ENCODE measurements around the gene LRMDA.

Gene LRMDA

DNA sequence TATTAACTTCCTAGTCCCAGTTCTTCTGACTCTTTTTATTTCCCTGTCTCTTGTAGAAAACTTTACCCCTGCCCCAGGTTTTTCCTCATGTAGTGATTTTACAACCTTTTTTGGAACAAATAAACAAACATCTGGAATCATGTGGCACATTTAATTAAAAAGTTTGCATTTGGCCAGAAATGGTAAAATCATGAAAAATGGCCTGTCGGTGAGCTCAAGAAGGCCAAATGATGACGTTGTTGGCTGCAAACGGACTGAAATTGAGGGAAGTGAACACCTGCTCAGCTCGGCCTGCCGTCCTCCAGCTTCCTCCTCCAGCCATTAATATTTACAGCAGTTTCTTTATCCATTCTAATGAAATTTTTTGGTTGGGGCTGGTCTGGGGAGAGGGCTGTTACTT, 902.8 kb downstream of the LRMDA start:
- no peak for DNase-seq (ENCODE audit: low read depth in 2 of 2)

DNA sequence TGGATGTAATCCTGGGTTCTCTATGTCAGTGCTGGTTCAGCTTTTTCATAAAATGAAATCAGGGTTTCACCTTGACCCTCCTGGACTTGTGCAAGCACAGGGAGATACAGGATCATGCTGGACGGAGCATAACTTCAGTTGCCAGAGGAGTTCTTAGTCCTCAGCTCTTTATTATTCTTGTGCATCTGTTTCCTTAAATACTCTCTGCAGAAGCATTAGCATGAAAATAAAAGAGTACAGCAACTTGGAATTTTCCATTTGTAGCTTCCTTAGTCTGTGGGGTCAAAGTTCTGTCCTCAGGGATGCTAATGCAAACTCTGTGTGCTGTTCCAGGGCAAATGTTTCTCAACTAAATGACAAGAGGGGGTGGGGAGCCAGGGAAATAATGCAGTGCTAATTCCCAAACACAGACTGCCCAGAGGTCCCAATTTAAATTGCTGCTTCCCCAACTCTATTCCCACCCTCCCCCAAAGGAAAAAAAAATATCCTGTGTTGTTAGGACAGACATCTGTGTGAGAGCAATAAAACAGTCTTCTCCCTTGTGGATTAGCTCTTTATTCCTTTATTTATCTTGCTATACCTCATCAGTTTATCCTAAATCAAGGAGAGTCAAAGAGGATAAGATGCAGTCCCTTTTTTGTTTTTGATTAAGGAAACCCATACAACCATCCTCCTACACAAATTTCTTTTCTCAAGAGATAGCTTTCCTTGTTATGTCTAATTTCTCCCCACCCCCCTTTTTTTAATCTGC, 905.0 kb downstream of the LRMDA start:
- DNase-seq (ENCODE audit: low read depth in 2 of 2) = no peak

DNA sequence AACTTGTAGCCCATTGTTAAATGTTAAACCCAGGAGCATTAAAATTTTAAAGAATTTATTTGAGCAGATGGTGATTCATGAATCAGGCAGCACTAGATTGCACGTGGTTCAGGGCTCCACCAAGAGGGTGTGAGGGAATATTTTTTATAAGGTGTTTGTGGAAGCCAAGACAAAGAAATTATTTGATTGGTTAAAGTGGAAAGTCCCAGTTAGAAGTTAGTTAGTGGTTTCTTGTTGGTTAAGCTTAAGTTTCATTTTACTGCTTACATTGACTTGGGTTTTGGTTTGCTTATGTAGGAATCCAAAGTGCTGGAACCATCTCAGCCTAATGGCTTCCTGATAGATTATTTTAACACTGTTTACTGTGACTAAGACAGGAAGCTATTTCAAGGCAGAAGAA, 906.2 kb downstream of the LRMDA start:
- no peak for DNase-seq (ENCODE audit: low read depth in 2 of 2)

DNA sequence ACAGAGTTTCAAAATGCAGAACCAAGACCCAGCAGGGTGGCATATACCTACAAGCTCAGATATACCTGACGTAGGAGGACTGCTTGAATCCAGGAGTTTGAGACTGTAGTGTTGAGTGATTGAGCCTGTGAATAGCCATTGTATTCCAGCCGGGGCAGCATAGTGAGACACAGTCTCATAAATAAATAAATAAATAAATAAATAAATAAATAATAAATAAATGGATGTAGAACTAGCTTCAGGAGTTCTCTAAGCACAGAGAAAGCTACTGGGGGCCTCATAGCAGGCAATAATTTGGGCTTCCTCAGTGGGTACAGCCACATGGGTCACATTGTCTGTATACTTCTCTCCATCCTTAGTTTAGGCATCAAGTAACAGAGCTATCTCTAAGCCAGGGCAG, 906.8 kb downstream of the LRMDA start:
- DNase-seq (ENCODE audit: low read depth in 2 of 2) = no peak

DNA sequence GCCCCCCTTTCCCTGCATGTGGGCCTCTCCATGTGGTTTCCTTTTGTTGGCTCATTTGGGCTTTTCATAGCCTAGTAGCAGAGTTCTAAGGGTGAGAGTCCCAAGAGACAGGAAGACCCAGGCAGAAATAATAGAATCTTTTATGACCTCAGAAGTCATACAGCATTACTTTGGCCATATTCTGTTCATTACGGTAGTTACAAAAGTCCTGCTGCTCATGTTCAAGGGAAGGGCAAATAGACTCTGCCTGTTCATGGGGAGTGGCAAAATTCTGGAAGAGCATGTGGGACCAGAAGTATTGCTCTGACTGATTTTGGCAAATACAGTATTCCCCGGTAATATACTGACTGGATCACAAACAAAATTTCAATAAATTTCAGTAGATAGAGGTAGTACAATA, 910.3 kb downstream of the LRMDA start:
- no peak for DNase-seq (ENCODE audit: low read depth in 2 of 2)

DNA sequence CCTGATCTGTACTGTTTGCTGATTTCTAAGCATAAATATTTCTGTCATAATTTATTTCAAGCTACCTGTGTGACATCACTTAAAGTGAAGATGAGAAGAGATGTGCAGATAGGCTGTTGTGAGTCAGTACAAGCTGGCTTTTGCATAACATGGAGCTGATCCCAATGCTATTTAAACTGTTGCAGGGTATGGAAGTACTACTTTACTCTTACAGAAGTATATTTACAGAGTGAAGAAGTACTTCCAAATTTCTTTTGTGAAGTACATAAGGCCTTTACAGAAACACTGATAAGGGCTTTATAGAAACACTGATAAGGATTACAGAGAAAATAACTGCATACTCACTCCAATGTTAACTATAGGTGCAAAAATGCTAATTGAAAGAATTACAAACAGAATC, 911.6 kb downstream of the LRMDA start:
- no peak for DNase-seq (ENCODE audit: low read depth in 2 of 2)

DNA sequence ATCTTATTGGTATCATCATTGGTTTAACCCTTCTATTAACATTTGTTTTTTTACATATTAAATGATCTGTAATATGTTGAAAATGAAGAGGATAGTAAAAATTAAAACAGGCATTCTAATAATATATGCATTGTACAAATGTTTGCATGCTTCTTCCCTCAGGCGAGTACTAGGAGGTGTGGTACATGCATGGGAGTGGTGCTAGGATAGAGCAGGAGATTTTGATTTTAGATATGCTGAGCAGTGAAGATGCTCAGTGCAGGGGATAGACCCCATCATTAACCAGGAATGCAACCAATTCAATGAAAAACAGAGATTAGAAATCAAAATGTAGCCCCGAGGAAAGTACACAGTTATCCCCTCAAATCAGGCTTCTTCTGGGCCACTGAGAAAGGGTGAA, 916.4 kb downstream of the LRMDA start:
- no peak for DNase-seq (ENCODE audit: low read depth in 2 of 2)

DNA sequence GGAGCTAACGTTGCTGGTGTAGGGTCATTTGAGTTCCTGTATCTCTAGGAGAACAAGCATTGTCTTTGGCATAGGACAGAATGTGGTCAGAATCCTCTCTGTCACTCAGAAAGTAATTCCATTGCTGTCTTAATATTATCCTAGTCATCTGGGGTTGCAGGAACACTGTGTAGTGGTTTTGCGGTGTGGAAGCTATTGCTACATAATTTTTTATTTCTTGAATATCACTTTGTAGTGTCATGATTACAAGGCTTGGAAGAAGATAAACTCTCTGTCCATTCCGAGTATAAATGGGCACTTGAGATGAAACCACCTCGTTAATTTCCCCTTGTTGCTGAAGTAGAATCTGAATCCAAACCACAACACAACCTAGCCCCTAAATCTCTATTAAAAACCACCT, 919.2 kb downstream of the LRMDA start:
- DNase-seq (ENCODE audit: low read depth in 2 of 2) = no peak

DNA sequence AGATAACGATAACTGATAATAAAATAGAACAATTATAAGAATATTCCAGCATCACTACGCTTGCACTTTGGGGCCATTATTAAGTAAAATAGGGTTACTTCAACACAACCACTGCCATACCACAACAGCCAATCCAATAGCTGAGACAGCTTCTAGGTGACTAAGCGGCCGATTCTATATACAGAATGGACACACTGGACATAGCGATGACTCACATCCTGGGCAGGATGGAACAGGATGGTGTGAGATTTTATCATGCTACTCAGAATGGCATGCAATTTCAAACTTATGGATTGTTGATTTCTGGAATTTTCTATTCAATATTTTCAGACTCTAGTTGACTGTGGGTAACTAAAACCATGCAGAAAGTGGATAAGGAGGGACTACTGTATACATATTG, 920.9 kb downstream of the LRMDA start:
- DNase-seq (ENCODE audit: low read depth in 2 of 2) = no peak

DNA sequence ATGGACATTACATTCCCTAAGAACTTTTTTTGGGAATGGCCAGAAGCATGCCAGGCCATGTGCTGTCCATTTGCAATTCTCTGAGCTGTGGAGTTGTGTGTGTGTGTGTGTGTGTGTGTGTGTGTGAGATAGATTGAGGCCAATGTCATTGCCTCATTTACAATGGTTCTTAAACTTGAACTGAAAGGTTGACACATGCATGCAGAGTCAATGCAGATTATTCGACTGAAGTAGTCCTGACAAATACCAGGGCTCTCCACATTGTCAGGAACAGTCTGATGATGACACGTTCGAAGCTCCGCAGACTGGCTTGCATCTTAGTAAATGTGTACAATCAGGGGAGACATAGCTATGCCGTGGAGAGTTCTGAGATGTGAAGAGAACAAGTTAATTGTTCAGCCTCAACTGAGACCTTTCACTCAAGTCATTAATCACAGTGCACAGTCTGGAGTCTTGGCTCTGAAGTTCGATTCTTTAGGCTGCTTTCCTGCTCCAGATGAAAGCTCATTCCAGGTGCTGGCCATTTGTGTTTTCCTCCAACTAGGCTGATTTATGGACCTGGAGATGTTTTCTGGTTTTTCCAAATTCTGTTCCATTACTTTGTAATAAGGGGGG, 921.9 kb downstream of the LRMDA start:
- no peak for DNase-seq (ENCODE audit: low read depth in 2 of 2)

DNA sequence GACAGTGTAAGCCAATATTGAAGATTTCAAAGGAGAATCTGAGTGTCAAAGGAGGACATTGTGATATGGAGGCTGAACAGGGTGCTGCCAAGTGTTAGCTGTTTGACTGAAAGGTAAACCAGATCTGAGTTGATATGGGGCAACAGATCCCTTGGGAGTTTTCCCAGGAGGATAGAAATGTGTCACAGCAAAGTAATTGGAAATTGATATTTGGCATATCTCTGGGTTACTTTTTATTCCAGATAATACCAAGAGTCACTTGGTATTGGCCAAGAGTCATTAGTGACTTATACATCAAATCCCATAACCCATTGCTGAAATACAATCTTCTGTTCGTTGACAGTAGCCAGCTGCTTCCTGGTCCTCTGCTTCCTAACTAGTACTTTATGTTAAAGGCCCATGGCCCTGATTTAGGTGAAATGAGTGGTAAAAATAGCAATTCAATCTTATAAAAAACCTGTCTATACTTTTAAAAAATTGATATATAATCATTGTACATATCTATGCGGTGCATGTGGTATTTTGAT, 922.9 kb downstream of the LRMDA start:
- DNase-seq (ENCODE audit: low read depth in 2 of 2) = no peak

DNA sequence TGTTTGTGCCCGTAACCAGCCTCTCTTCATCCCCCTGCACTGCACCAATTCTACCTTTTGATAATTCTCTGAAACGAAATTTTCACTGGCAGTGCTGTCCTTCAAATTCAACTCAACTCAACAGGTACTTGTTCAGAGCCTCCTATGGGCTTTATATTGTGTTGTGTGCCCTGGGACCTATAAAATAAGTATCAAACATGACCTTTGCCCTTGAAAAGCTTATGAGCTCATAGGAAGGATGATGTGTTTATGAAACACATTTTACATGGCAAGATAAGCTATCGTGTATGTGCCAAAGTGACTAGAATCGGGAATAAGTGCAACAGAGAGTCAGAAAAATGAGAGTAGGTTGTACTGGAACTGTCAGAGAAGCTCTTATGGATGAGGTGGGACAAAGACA, 923.5 kb downstream of the LRMDA start:
- no peak for DNase-seq (ENCODE audit: low read depth in 2 of 2)

DNA sequence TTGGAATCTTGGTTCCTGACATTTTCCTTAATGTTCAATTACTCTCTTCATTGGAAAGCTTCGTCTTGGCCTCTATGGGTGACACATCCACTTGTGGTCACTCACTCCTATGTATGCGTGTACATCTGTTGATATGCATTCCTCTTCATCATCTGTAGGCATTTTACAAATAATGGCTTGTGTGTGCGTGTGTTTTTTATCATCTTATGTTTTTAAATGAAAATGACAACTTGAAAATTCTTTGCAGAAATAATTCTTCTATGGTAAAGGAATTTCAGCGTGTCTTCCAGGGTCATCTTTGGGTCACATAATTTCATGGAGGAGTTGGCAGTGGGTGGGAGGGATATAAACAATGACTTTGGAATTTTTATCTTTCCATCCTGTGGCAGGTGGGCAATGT, 925.1 kb downstream of the LRMDA start:
- DNase-seq (ENCODE audit: low read depth in 2 of 2) = no peak

DNA sequence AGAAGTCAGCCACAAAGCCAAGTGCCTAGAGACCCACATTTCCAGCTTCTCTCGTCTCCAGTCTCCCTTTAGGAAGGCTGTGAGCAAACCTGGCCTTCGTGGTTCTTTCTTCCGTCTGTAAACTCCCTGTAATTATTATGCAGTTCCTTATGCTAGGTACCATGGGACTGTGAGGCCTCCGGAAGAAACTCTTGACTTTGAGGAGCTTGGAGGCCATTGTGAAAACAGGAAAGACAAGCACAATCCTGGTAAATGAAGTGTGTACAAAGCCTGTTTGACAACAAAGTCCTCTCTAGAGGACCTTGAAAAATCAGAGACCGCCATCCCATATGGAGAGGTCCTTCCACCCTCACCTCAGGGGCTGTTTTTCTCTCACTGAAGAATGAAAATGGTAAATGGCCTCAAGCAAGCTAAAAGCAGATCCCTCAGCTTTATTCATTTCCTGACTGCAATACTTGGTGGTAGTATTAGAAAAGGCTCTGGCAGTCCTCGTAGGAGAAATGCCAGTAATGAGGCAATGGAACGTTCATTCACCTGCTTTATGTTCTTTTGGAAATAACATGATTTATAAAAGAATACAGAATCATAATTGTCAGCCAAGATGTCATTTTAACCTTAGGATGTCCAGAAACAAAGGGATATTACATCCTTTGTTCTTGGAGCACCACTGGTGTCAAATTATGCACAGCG, 926.4 kb downstream of the LRMDA start:
- DNase-seq (ENCODE audit: low read depth in 2 of 2) = no peak

DNA sequence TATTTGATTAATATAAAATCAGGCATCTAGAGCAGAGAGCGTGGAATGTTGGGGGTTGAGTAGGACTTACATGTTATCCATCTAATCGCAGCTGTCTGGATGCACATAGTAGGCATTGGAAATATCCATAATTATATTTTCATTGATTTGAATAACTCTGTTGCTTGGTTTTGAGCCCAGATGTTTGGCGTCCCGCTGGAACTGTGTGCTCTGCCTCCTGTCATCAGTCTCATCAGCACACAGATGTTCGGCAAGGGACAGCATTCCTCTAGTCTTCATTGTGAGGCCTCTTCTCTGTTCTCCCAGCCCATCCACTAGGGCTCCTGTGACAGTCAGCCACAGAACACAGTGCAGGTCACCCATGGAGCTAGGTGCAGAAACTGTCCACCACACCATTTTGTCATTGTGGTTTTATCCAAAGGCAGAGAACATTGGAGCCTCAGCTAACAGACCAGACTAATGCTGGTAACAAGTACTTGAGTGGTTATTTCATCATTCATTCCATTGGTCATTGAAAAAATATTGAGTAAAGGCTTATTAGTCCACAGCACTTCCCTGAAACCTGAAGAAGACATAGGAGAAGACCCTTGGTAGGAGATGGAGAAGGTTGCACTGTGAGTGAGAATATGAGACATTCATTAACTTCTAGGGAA, 927.4 kb downstream of the LRMDA start:
- DNase-seq (ENCODE audit: low read depth in 2 of 2) = no peak

DNA sequence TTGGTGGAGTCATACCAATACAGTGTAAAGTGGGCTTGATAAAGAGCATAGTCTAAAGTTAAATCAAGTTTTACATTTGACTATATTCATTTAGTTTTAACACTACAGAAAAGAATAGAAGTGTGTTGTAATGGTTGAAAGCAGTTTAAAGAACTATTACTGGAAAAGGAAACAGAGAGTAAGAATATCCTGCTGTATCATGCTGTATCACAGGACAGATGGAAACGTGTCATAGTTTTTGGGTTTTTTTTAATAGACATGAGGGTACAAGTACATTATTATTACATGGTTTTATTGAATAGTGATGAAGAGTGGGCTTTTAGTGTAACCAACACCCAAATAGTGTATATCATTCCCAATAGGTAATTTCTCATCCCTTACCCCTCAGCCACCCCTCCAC, 944.3 kb downstream of the LRMDA start:
- no peak for DNase-seq (ENCODE audit: low read depth in 2 of 2)

DNA sequence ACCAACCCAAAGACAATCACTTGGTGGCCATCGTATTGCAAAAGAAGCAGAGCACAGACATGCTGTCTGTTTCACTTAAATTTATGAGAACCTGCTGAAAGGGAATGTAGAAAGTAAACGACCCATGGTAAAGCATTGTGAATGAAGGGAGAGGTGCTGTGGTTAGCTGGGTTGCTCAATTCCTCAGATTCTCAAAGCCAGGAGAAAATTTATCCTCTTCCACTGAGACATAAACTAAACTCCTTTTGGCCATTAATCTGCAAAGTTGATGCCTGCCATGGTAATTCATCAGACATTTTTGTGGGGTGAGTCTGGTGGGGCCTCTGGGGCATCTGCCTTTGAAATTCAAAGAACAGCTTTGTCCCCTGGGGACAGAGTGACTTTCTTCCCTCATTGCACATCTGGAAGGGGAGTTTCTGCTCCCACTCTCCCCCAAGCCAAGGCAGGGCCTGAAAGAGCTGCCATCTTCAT, 951.0 kb downstream of the LRMDA start:
- DNase-seq (ENCODE audit: low read depth in 2 of 2) = no peak

DNA sequence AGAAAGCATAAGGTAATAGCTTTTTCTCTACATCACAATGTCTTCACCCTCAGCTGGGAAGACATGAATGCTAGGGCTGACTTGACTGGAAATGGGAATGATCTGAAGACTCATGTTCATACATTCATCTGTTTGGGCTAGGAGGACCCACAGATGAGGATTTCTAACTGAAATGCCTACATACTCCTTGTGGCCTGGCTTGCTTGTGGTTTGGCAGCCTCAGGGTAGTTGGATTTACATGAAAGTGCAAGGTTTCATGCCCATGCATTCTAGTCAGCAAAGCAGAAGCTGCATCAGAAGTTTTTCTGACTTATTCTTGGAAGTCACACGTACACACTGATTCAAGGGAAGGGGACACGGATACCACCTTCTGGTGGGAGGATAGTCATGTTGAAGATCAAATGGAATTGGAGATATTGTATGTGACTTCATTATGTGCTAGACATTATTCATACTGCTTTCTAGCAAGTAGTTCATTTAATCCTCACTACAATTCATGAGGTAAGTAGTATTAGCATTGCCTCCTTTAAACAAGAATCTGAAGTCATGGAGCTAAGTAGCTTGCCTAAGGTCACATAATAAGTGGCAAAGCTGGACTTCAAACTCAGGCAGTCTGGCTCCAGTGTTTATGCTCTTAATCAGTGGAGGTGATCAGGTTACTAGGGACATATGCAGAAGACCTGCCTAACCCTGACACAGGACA, 957.0 kb downstream of the LRMDA start:
- DNase-seq (ENCODE audit: low read depth in 2 of 2) = no peak

DNA sequence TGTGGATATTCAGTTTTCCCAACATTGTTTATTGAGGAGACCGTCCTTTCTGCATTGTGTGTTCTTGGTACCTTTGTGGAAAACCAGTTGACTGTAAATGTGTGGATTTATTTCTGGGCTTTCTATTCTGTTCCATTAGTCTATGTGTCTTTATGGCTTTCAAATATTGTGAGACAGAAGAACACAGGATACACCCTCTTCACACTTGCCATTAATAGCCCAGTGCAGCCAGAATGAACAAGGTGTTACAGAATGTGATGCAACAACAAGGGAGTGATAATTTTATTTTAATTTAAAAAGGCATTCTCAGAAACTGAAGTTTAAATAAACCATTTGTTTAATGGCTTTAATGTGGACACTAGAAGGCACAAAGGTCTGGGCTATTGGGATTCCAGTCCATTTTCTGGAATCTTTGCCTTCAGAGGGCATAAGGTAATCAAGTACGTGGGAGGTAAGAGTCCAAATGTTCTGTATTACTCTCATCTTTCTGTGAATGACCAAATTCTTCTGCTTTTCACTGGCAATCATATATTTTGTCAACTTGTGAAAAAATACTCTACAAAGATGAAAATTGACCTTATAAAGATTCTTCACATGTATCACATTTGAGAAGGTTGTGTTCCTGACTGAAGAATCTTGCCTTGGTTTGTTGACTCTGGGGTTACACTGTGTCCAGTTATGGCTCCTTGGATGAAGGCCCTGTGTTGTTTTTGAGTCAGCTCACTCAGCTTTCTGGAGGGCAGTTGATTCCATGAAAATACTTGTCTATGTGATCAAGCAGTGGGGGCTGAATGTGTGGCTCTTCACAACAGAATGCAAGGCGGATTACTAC, 962.7 kb downstream of the LRMDA start:
- DNase-seq (ENCODE audit: low read depth in 2 of 2) = no peak

DNA sequence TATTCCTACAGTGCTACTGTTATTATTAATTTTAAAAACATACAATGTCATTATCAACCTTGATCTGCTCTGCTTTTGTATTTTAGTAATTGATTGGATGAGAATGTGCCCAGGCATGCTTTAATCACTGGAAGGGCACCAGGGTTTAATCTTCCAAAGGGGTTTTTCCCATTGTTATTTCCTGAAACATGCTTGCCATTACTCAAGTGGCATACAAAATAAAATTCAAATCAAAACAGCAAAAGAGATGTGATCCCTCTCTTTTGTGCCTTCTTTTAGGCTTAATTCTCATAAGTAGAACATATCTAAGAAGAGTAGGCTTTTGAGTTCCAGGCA, 963.3 kb downstream of the LRMDA start:
- no peak for DNase-seq (ENCODE audit: low read depth in 2 of 2)

DNA sequence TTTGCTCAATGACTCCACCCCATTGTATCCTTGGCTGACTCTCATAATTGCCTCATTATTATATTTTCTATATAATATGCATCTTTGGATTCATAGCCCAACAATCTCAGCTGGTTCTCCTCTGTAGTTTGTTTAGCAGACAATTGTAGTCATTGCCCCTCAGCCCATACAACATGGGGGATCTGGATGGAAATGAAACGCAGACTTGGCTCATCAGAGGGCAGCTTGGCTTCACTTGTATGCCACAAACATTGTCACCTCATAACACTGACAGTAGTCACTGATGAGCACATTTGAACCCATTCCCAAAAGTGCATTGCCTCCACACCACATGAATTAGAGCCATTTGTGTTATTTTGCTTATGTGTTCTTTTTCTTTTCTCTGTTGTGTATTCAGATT, 963.8 kb downstream of the LRMDA start:
- no peak for DNase-seq (ENCODE audit: low read depth in 2 of 2)
